ENCODE results near the gene REV3L. TPM values are rescaled to one million over a fixed set of nuclear protein-coding genes. Genes with fewer than 3 reads are reported as not detected.
A peak's percentile ranks its signal among the peaks of the same experiment; 100 is the strongest.

Gene REV3L
- total RNA-seq, 4 donors from 2014 or later: 25.9 to 79.1 (median 49.0) TPM

- in situ Hi-C loops (cut with MboI; ENCODE audit: low sequenced_read_pairs in 4 of 4): no loop called here
- DNase-seq: no peak
- intact Hi-C loops (cut with DNase I; ENCODE audit: low total_unique reads): no loop called here
- H3K4me1 ChIP-seq: no peaks in the 10 kb centered on the region
- no peaks in the 10 kb centered on the region for H3K27me3 ChIP-seq
- H3K4me3 ChIP-seq: no peak overlapping the region
- ATAC-seq: no peak
- no peaks in the 10 kb centered on the region for H3K9me3 ChIP-seq
- H3K27ac ChIP-seq: no peak overlapping the region
- TF ChIP-seq CTCF (IDR thresholded peaks at IDR 0.05 in 4 of 5, conservative IDR thresholded peaks at IDR 0.05 in 1 of 5) (no peak), POLR2A (IDR thresholded peaks at IDR 0.05) (no peak)
- peaks cover 0 to 92% of the 10 kb centered on the region in 2 donors for H3K36me3 ChIP-seq
Observed at GRCh38 chr6:111379302-111379701, 103.7 kb downstream of the REV3L start.

- ATAC-seq (no peak), DNase-seq (no peak)
- no peaks in the 10 kb centered on the region for H3K27me3 ChIP-seq
- no peak for TF ChIP-seq POLR2A (IDR thresholded peaks at IDR 0.05)
- no peak for TF ChIP-seq CTCF (IDR thresholded peaks at IDR 0.05 in 4 of 5, conservative IDR thresholded peaks at IDR 0.05 in 1 of 5)
- H3K27ac ChIP-seq: no peak overlapping the region
- peaks cover 0 to 94% of the 10 kb centered on the region in 2 donors for H3K36me3 ChIP-seq
- H3K4me1 ChIP-seq: no peaks in the 10 kb centered on the region
- H3K9me3 ChIP-seq: no peaks in the 10 kb centered on the region
- intact Hi-C loops (cut with DNase I; ENCODE audit: low total_unique reads): no loop called here
- in situ Hi-C loops (cut with MboI; ENCODE audit: low sequenced_read_pairs in 4 of 4): no loop called here
- no peak overlapping the region for H3K4me3 ChIP-seq
Observed at GRCh38 chr6:111377558-111378120, 105.4 kb downstream of the REV3L start.

- TF ChIP-seq CTCF (IDR thresholded peaks at IDR 0.05 in 4 of 5, conservative IDR thresholded peaks at IDR 0.05 in 1 of 5): no peak
- TF ChIP-seq POLR2A (IDR thresholded peaks at IDR 0.05): no peak
- H3K4me1 ChIP-seq: no peaks in the 10 kb centered on the region
- no peak overlapping the region for H3K4me3 ChIP-seq
- in situ Hi-C loops (cut with MboI; ENCODE audit: low sequenced_read_pairs in 4 of 4): loop anchor here in 1 of 4 donors (25.0 kb wide), 1 partner anchor 270 kb away; no protein-coding TSS in a partner anchor
- no peaks in the 10 kb centered on the region for H3K27me3 ChIP-seq
- ATAC-seq (no peak), DNase-seq (no peak)
- peaks cover 0 to 37% of the 10 kb centered on the region in 2 donors for H3K36me3 ChIP-seq
- intact Hi-C loops (cut with DNase I; ENCODE audit: low total_unique reads): no loop called here
- H3K27ac ChIP-seq: no peak overlapping the region
- H3K9me3 ChIP-seq: no peaks in the 10 kb centered on the region
Observed at GRCh38 chr6:111367393-111368088, 115.5 kb downstream of the REV3L start.

GRCh38 chr6:111361648-111362047 is 121.4 kb downstream of the REV3L start:
- Histone ChIP-seq H3K4me1 (no peaks in the 10 kb centered on the region), H3K36me3 (peaks cover 0 to 38% of the 10 kb centered on the region in 2 donors), H3K4me3 (no peak overlapping the region), H3K9me3 (no peaks in the 10 kb centered on the region), H3K27ac (no peak overlapping the region), H3K27me3 (no peaks in the 10 kb centered on the region)
- ATAC-seq (no peak), DNase-seq (no peak)
- intact Hi-C loops (cut with DNase I; ENCODE audit: low total_unique reads) (no loop called here), in situ Hi-C loops (cut with MboI; ENCODE audit: low sequenced_read_pairs in 4 of 4) (loop anchor here in 1 of 4 donors (25.0 kb wide), 1 partner anchor 276 kb away; no protein-coding TSS in a partner anchor)
- peak in 3 of 5 experiments; percentile 14 to 26 (median 17) for TF ChIP-seq CTCF (IDR thresholded peaks at IDR 0.05 in 4 of 5, conservative IDR thresholded peaks at IDR 0.05 in 1 of 5)
- no peak for TF ChIP-seq POLR2A (IDR thresholded peaks at IDR 0.05)

Data from gastrocnemius medialis (tissue), 4 donors.